ENCODE data around the gene TMEM117.
"Not testable (repeated sequence)": the region's sequence is repeated elsewhere in the genome, so short reads cannot be mapped to it uniquely, and the experiment has no call there.

The TMEM117 gene

DNA sequence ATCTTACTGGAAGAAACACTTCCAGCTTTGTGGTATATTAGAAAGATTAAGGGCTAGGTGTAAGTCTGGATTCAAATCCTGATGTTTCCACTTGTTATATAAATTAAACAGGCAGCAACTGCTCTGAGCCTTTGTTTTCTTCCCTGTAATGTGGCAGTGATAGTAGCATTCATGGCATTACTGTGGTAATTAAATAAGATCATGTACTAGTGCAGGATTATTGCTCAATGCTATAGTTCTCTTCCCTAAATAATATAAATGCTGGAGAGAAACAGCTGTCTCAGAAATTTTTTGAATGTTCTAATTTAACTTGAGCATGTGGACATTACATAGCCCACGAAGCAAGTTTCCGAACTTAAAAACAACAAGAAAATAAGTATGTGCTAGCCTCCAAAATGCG is 5.4 kb downstream of the TMEM117 start:
- DNase-seq (ENCODE audit: low read depth) = no peak

DNA sequence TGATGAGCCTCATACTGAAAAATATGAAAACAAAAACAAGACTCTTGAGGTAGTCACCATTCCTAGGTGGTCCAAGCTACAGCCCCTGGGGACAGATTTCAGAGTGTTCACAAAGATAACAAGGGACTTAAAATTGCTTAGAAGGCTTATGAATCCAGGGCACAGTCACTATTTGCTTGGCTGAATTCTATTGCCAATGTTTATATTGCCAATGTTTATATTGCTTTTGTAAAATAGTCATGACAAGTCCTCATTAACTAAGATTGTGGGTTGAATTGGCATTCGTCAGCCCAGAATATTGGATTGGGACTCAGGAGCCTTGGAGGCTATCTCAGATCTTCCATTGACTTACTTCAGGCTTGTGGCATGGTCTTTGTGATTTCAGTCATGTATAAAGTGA is 6.4 kb downstream of the TMEM117 start:
- DNase-seq (ENCODE audit: low read depth) = no peak

DNA sequence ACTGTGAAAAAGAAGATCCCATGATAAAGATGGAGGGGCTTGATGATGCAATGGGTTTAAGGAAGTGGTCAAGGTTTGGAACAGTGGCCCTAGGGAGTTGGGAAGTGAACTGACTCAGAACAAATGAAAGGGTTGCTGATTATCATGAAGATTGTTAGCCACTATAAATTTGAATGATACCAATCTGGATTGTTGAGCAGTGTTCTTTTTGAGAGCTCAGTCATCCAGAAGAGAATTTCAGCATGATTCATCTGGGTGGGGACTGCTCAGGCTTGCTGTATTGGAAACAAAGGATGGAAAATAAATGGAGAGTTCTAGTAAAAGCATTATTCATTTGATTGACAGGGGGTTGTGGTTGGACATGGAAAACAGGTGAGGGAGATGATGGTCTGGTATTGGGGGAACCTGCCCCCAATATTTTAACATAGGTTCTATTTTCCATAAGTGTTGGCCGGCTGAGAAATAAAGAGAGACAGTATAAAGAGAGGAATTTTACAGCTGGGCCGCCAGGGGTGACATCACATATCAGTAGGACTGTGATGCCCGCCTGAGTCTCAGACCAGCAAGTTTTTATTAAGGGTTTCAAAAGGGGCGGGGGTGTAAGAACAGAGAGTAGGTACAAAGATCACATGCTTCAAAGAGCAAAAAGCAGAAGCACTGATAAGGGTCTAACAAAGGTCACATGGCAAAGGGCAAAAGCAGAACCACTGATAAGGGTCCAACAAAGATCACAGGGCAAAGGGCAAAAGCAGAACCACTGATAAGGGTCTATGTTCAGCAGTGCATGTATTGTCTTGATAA is 11.7 kb downstream of the TMEM117 start:
- DNase-seq (ENCODE audit: low read depth) = not testable (repeated sequence)

DNA sequence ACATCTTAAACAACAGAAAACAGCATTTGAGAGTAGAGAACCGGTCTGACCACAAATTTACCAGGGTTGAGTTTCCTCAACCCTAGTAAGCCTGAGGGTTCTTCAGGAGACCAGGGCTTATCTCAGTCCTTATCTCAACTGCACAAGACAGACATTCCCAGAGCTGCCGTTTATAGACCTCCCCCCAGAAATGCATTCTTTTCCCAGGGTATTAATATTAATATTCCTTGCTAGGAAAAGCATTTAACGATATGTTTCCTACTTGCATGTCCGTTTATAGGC is 12.3 kb downstream of the TMEM117 start:
- DNase-seq (ENCODE audit: low read depth) = no peak

DNA sequence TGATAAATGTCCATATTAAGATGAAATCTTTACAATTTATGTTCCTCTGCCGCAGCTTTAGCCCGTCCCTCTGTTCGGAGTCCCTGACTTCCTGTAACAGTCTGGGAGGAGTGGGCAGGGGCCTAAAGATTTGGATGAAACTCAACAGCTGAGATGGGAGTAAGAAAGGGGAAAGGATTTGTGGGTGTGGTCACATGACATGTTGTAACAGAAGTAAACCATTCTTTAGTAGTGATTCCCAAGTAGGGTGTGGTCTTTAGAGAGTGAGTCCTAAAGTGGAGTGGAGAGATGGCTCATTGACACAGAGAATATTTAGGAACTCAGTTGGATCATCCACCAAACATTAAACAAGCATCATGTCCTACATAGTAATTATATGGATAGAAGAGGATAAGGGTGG is 12.9 kb downstream of the TMEM117 start:
- DNase-seq (ENCODE audit: low read depth) = no peak

DNA sequence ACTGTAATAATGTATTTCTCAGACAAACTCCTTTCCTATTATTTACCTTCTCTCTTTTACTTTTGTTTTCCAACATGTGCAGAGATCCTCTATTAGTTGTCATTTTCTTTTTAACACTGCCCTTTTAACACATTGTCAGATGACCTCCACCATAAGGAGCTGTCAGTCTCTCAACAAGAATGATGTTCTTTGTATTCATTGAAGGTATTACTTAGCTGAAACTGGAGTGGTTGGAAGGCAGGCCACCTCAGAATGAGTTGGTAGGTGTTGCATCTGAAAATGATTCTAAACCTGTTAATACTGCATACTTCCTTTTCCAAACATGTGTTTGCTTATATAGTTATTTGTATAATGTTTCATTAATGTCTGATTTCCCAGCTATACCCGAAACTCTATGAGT is 16.9 kb downstream of the TMEM117 start:
- DNase-seq (ENCODE audit: low read depth) = no peak

DNA sequence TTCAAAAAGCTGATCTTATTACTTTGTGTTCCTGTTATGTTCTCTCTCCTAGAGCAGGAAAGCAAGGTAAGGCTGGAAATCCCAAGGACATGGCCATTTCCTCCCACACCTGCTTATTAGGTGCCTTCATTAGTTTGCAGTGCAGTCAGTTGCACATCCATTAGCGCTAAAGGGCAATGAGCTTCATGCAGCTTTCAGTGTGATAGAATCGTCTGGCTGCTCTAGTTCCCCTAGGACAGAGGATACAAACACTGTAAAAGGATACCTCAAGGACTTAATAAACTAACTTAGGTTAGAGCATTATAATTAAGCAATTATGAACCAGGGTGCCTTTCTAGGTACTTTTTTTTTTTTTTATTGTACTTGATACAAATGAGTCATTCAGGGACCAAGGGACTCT is 21.1 kb downstream of the TMEM117 start:
- DNase-seq (ENCODE audit: low read depth) = no peak

DNA sequence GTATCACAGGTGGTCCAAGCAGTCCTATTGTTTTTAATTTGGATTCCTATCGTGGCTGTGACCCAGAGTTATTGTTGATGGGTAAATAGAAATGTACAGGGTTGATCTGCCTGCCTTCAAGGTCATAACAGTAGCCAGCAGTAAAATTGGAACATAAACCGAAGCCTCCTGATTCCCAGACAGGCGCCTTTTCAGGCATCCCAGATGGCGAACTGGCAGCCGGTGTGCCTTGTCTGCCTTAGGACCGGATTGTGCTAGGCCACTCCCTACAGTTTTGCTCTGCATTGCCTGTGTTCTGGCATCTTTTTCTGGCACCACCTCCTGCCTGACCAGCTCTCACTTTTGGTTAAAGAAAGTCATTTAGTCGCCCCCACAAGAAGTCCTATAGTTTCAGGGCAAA is 22.2 kb downstream of the TMEM117 start:
- DNase-seq (ENCODE audit: low read depth) = no peak

DNA sequence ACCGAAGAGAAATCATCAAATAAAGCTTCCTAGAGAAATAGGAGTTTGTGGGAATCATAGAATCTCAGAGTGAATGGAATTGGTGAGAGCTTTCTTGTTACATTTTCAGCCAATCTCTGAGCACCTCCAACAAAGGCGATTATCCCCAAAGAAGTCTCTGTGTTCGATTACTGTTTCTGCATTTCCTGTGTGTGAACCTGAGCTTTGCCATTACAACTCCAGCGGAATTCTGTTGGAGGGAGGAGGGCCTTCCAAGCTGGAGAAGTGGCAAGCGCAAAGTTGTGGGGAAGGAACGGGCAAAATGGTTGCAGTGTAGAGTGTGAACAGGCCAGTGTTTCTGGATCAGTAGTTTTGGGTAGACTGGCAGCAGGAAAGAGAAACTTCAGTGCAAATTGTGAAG is 23.1 kb downstream of the TMEM117 start:
- DNase-seq (ENCODE audit: low read depth) = no peak

DNA sequence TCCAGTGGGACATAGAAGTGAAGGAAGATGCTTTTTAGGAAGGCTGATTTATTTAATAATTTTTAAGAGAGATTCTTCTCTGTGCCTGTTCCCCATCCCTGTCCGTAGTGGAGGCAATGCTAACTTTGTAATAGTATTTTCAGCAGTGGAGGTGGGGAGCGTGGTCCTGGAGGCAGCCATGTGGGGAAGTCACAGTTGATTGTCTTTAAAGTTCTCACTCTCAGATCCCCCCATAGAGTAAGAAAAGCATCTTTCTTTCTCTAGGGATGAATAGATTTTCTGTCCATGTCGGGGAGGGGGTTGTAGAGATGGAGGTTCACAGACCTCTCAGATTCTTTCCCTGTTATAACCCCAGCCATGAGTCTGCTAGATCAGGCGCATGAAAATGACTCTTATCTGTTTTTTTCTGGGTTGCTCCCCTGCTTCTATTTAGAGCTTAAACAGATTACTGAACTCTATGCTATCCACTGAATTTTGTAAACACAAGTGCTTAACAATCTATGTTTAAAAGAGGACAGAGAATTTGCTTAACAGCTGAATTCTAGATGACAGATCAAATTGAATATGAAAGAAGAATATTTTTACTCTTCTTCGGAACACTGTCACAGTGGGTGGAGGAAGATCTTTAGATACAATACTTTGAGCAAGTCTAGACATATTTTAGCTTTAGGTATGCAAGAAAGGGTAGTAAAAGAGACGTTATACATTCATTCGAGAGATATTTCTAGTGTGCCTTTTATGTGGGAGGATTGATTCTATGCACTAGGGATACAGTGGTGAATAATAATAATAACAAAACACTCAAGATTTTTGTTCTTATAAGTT is 25.3 kb downstream of the TMEM117 start:
- no peak for DNase-seq (ENCODE audit: low read depth)

DNA sequence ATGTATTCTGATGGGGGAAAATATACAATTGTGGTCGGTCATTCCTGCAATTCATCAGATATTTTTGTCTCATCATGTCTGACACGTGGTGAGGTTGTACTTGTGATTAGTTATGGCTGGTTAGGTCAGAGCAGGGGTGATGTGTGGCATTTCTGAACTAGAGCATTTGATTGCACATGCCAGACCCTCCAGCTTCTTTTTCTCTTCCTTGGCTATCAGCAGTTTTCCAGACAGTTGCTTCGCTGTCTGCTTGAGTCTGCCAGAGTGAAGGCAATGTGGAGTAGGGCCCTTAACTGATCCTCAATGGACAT is 25.9 kb downstream of the TMEM117 start:
- no peak for DNase-seq (ENCODE audit: low read depth)

DNA sequence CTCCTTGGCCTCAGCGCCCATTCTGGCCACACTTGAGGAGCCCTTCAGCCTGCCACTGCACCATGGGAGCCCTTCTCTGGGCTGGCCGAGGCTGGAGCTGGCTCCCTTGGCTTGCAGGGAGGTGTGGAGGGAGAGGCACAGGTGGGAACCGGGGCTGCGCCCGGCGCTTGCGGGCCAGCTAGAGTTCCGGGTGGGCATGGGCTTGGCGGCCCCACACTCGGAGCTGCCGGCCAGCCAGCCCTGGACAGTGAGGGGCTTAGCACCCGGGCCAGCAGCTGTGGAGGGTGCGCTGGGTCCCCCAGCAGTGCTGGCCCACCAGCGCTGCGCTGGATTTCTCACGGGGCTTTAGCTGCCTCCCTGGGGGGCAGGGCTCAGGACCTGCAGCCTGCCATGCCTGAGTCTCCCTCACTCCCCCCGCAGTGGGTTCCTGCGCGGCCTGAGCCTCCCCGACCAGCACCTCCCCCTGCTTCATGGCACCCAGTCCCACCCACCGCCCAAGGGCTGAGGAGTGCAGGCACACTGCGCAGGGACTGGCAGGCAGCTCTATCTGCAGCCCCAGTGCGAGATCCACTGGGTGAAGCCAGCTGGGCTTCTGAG is 28.0 kb downstream of the TMEM117 start:
- DNase-seq (ENCODE audit: low read depth) = no peak

DNA sequence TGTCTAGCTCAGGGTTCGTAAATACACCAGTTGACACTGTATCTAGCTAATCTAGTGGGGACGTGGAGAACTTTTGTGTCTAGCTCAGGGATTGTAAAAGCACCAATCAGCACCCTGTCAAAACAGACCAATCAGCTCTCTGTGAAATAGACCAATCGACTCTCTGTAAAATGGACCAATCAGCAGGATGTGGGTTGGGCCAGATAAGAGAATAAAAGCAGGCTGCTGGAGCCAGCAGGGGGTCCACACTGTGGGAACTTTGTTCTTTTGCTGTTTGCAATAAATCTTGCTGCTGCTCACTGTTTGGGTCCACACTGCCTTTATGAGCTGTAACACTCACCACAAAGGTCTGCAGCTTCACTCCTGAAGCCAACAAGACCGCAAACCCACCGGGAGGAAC is 28.7 kb downstream of the TMEM117 start:
- DNase-seq (ENCODE audit: low read depth) = not testable (repeated sequence)

DNA sequence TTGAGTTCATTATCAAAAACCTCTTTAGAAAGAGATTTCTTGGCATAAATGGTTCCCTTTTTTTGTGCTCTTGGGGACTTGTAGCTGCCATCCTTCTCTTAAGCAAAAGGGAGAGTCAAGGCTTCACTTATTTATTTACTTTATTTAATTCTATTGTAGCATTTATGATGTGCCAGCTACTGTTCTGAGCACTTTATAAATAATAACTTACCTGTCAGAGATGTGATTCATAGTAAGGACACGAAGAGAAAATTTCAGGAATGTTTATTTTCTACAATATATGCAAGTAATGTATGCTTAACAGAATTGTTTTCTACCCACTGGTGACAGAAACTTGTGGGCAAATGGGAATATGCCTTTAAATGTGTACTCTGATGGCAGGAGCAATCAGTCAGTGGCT is 33.3 kb downstream of the TMEM117 start:
- DNase-seq (ENCODE audit: low read depth) = no peak

DNA sequence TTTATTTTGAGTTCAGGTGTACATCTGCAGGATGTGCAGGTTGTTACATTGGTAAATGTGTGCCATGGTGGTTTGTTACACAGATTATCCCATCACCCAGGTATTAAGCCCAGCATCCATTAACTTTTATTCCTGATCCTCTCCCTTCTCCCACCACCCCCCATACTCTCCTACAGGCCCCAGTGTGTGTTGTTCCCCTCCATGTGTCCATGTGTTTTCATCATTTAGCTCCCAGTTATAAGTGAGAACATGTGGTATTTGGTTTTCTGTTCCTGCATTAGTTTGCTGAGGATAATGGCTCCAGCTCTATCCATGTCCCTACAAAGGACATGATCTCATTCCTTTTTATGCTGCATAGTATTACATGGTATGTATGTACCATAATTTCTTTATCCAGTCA is 33.9 kb downstream of the TMEM117 start:
- not testable (repeated sequence) for DNase-seq (ENCODE audit: low read depth)

DNA sequence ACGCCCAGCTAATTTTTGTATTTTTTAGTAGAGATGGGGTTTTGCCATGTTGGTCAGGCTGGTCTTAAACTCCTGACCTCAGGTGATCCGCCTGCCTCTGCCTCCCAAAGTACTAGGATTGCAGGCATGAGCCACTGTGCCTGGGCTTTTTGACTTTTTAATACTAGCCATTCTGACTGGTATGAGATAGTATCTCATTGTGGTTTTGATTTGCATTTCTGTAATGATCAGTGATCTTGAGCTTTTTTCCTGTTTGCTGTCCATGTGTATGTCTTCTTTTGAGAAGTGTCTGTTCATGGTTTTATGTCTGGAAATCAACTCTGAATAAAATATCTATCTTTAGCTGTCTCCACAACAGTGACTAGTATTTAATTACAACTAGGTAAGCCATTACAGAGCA is 35.4 kb downstream of the TMEM117 start:
- DNase-seq (ENCODE audit: low read depth) = not testable (repeated sequence)

DNA sequence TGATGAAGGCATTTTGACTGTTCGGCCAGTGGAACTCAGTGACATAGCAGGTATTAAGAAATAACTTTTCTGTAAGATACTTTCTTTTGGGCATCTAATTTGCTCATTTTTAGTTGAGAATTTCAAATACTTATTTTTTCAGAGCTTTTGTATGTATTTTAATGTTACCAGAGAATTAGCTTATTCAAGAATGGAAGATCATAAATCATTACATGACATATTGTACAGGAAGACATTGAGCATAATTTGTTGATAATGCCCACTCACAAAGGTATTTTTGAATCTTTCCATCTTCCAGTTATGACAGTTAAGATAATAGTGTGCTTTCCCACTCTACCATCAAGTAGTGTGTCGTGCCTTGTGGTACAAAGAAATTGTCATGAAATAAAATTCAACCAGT is 36.5 kb downstream of the TMEM117 start:
- DNase-seq (ENCODE audit: low read depth) = no peak

DNA sequence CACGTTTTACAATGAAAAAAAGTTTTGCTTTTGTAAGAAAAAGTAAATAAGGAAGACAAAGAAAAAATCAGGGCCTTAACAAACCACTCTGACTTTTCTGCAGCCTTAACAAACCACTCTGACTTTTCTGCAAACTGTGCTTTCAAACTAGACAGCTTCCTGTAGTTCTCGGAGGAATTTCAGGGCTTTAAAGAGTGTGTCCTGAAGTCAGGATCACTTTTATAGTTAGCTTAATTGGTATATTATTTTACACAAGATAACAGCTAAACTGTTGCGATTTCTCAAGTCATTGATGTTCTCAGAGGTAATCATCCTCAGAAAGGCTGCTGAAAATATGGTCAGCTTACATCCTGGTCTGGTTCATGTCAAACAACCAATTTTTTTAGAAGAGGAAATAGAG is 42.2 kb downstream of the TMEM117 start:
- no peak for DNase-seq (ENCODE audit: low read depth)

DNA sequence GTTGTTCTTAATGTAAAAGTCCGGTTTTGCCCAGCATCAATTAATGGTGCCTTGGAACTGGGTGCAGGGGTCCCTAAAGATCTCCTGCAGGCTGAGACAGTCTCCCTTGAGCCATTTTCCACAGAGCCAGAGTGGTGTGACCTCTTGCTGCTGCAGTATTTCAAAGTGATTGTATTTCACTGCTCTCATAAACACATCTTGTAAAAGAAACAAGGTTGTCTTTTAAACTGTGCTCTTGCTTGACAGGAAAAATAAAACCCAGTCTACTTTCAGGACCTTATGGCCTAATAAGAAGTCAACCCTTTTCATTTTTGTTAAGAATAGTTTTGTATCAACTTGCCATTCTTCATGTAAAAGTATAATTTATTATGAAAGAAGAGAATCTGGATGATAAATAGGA is 44.7 kb downstream of the TMEM117 start:
- no peak for DNase-seq (ENCODE audit: low read depth)

DNA sequence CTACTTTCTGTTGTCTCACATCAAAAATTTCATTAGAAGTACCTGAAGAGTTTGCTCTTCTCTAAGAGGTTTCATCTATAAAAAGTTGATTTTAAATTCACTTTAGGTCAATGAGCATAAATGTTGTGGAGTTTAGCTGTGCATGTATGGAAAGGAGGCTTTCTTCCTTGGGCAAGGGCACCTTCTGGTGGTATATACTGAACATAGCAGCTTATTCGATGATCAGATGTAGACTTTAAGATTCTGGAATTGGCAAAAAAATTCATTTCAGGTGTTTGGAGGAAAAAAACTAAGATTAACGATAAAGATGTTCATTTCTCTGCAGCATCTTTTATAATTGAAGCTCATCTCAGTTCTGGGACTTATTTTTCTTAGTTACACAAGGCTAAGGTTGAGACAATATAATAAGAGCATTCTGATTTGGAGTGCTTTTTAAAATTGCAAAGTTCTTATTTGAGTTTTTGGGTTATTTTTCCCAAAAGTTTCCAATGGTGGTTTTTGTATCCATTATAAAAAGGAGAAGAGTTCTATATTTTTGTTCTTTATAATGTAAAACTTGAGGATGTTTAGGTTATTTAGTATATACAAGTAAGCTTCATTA is 46.8 kb downstream of the TMEM117 start:
- no peak for DNase-seq (ENCODE audit: low read depth)

DNA sequence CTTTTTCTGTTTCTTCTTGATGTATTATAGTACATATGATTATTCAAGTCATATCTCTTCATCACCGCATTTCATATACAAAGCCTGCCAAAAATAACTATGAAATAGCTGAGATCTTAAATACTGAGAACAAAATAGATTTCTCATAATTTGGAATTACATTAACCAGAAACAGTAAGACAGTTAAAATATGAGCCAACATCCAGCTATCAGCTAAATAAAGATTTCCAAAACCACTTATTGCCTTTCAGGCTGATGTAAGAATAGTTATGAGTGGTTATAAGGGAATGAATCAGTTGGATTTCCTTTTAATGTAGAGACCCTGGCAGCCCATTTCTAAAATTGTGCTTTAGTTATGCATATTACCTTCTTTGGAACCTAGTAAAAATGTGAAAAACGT is 47.4 kb downstream of the TMEM117 start:
- DNase-seq (ENCODE audit: low read depth) = no peak

DNA sequence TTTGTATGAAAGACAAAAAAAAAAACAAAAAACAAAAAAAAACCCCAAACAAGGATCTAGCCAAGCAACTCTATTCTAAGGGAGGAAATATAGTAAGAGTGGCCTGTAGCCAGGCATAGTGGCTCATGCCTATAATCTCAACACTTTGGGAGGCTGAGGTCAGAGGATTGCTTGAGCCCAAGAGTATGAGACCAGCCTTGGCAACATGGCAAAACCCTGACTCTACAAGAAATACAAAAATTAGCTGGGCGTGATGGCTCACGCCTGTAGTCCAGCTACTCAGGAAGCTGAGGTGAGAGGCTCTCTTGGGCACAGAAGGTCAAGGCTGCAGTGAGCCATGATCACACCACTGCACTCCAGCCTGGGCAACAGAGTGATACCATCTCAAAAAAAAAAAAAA is 47.9 kb downstream of the TMEM117 start:
- no peak for DNase-seq (ENCODE audit: low read depth)

Measured in stimulated activated CD8-positive, alpha-beta memory T cell treated with anti-CD3 and anti-CD28 coated beads, Interleukin-15, amount 100 ng/mL, for 24 hours (primary cell).